Panc1 (cell line): ENCODE measurements around the gene ZNF486. TPM values are rescaled to one million over a fixed set of nuclear protein-coding genes. Genes with fewer than 3 reads are reported as not detected.

ENCODE experiments used
- ATAC-seq: fragments of 200-7000 bp; cut with Tn5 transposase; 2 replicates; pipeline ENCODE4 v1.9.1; 2020; ENCODE audit warnings: mild to moderate bottlenecking, moderate library complexity
- BruUV-seq: library from RNA; stranded (reverse); fragments of 400-500 nt; replicated peaks from 2 replicates; lab custom pipeline; 2021; lab: Mats Ljungman, UMichigan
- CTCF ChIA-PET: fragments of 300-600 bp; sonication (Branson Sonifier 250); formaldehyde crosslinking; loops from one replicate; lab custom pipeline; 2022; ENCODE audit warnings: antibody characterized with exemption; lab: Charles Lee
- POLR2A ChIA-PET: fragments of 300-600 bp; sonication (Branson Sonifier 250); formaldehyde crosslinking; loops from one replicate; lab custom pipeline; 2022; ENCODE audit warnings: antibody characterized with exemption; lab: Charles Lee
- DNase-seq: peaks from one replicate; pipeline ENCODE4 v3.0.0-alpha.2; 2010; ENCODE audit warnings: low read depth, low spot score
- H3K27ac ChIP-seq: 2 replicates; pipeline ENCODE4 v1.5.1; 2011; ENCODE audit warnings: mild to moderate bottlenecking, low read length, inconsistent platforms
- H3K27me3 ChIP-seq: fragments of 200-500 bp; sonication (Bioruptor generic); 2 replicates; pipeline ENCODE4 v1.6.0; 2014; ENCODE audit warnings: low read length, inconsistent platforms; ENCODE audit not compliant: control insufficient read depth, insufficient read depth
- H3K36me3 ChIP-seq: fragments of 200-500 bp; sonication (Bioruptor generic); 2 replicates; pipeline ENCODE4 v1.5.1; 2014; ENCODE audit warnings: inconsistent platforms, mild to moderate bottlenecking, low read length, moderate library complexity; ENCODE audit not compliant: control insufficient read depth, insufficient read depth
- H3K4me1 ChIP-seq: 2 replicates; pipeline ENCODE4 v1.5.1; 2011; ENCODE audit warnings: inconsistent platforms, mild to moderate bottlenecking, low read length, moderate library complexity; ENCODE audit not compliant: control insufficient read depth, insufficient read depth
- H3K4me3 ChIP-seq, 2 experiments: 2 replicates each; pipeline ENCODE4 v1.5.1; 2011 to 2012; ENCODE audit warnings: low read depth in 2 of 2, low read length in 2 of 2, mild to moderate bottlenecking in 2 of 2, inconsistent platforms in 1 of 2, moderate library complexity in 1 of 2
- H3K9me3 ChIP-seq: fragments of 200-500 bp; sonication (Bioruptor generic); 2 replicates; pipeline ENCODE4 v1.5.1; 2014; ENCODE audit warnings: low read depth, mild to moderate bottlenecking, inconsistent platforms, low read length, moderate library complexity; ENCODE audit not compliant: control insufficient read depth, insufficient read depth
- CTCF ChIP-seq: fragments of 450-650 bp; IDR thresholded peaks from 2 replicates; pipeline ENCODE4 v1.5.1; 2017; ENCODE audit warnings: mild to moderate bottlenecking
- POLR2AphosphoS5 ChIP-seq: IDR thresholded peaks from 2 replicates; pipeline ENCODE4 v1.6.1; 2012; ENCODE audit warnings: mild to moderate bottlenecking, low read depth, low read length, moderate library complexity
- REST ChIP-seq, 2 experiments: IDR thresholded peaks; 2 replicates each; pipeline ENCODE4 v1.6.1; 2011 to 2012; ENCODE audit warnings: low read depth in 2 of 2, control low read depth in 1 of 2, low read length in 1 of 2, mild to moderate bottlenecking in 1 of 2, moderate library complexity in 1 of 2; ENCODE audit not compliant: insufficient read depth in 1 of 2
- SIN3A ChIP-seq: IDR thresholded peaks from 2 replicates; pipeline ENCODE4 v1.6.1; 2012; ENCODE audit warnings: low read depth, mild to moderate bottlenecking, low read length, moderate library complexity, borderline replicate concordance; ENCODE audit not compliant: insufficient read depth
- TCF7L2 ChIP-seq: IDR thresholded peaks from 2 replicates; pipeline ENCODE4 v1.6.1; 2011; ENCODE audit warnings: mild to moderate bottlenecking, low read depth, low read length, inconsistent platforms
- in situ Hi-C: cut with HindIII; loops from 2 replicates; pipeline ENCODE4 v1.10.0; 2016; ENCODE audit warnings: low sequenced_read_pairs, low pct_unique_long_range_greater_than_20kb
- intact Hi-C: fragments of 100-400 bp; cut with micrococcal nuclease; formaldehyde crosslinking; loops from one replicate; pipeline ENCODE4 v1.10.0; 2022; ENCODE audit not compliant: unreplicated experiment
- total RNA-seq: library from RNA; stranded (reverse); gene quantifications from one replicate; pipeline ENCODE4 v1.2.1, GENCODE V29; 2021; ENCODE audit not compliant: unreplicated experiment

Gene ZNF486
- total RNA-seq, 1 experiment from 2014 or later, result 7.8 TPM

GRCh38 chr19:20165971-20166592 is 932 bp upstream of the ZNF486 start:
- DNase-seq (no peak), ATAC-seq (no peak)
- no peak for TF ChIP-seq POLR2AphosphoS5
- TF ChIP-seq REST (IDR thresholded peaks at IDR 0.05; ENCODE audit: insufficient read depth in 1 of 2, low read depth in 2 of 2, low read length in 1 of 2), result no peak
- TF ChIP-seq CTCF, result no peak
- TF ChIP-seq TCF7L2, result no peak
- TF ChIP-seq SIN3A, result no peak
- H3K27me3 ChIP-seq, result no peaks in the 10 kb centered on the region
- ChIA-PET CTCF (no interaction called here), POLR2A (no interaction called here)
- H3K4me3 ChIP-seq, result no peak overlapping the region
- H3K27ac ChIP-seq, result peak overlapping the region; percentile 83; the same call in 1 of the 2 replicates
- H3K9me3 ChIP-seq, result no peaks in the 10 kb centered on the region
- H3K36me3 ChIP-seq, result no peaks in the 10 kb centered on the region; the same call in 1 of the 2 replicates
- in situ Hi-C loops (no loop called here), intact Hi-C loops (no loop called here)
- BruUV-seq, result no TSS peak
- H3K4me1 ChIP-seq, result no peaks in the 10 kb centered on the region

GRCh38 chr19:20167651-20168122 is 673 bp downstream of the ZNF486 start:
- no peak for DNase-seq

More at GRCh38 chr19:20167651-20168122, 673 bp downstream of the ZNF486 start:
- Histone ChIP-seq H3K4me3 (peak overlapping the region; percentile 84 to 93), H3K36me3 (no peaks in the 10 kb centered on the region; the same call in 1 of the 2 replicates), H3K9me3 (no peaks in the 10 kb centered on the region), H3K27me3 (no peaks in the 10 kb centered on the region), H3K4me1 (no peaks in the 10 kb centered on the region), H3K27ac (peak overlapping the region; percentile 83)
- no TSS peak for BruUV-seq
- ChIA-PET CTCF (no interaction called here), POLR2A (interaction anchor here (0.7 kb wide), 1 partner anchor 134 kb away, joined by 3 read pairs; no protein-coding TSS in a partner anchor)
- intact Hi-C loops (no loop called here), in situ Hi-C loops (no loop called here)
- peak; percentile 6; the same call in 1 of the 2 replicates for ATAC-seq
- TF ChIP-seq TCF7L2, result no peak
- TF ChIP-seq CTCF, result no peak
- TF ChIP-seq POLR2AphosphoS5, result no peak
- TF ChIP-seq REST (IDR thresholded peaks at IDR 0.05; ENCODE audit: insufficient read depth in 1 of 2, low read depth in 2 of 2, low read length in 1 of 2), result no peak
- TF ChIP-seq SIN3A, result no peak
